ENCODE measurements around the gene MFSD1.

The MFSD1 gene

GRCh38 chr3:158769549-158769948 is 32.3 kb upstream of the MFSD1 start:
- peaks cover 3% of the 10 kb centered on the region for H3K27me3 Mint-ChIP-seq (ENCODE audit: low read depth, poor library complexity)
- peaks cover 16% of the 10 kb centered on the region for H3K4me1 Mint-ChIP-seq
- no peak overlapping the region for H3K4me3 Mint-ChIP-seq
- no peak for TF ChIP-seq CTCF (IDR thresholded peaks at IDR 0.05)
- no peaks in the 10 kb centered on the region for H3K9me3 Mint-ChIP-seq
- H3K27ac Mint-ChIP-seq: no peak overlapping the region
- no peaks in the 10 kb centered on the region for H3K36me3 Mint-ChIP-seq (ENCODE audit: low read depth)
- no peak for DNase-seq

GRCh38 chr3:158769952-158770740 is 31.7 kb upstream of the MFSD1 start:
- DNase-seq: no peak
- Mint-ChIP-seq H3K36me3 (ENCODE audit: low read depth) (peaks cover under 1% of the 10 kb centered on the region), H3K27ac (no peak overlapping the region), H3K4me1 (peaks cover 16% of the 10 kb centered on the region), H3K4me3 (no peak overlapping the region), H3K27me3 (ENCODE audit: low read depth, poor library complexity) (peaks cover 3% of the 10 kb centered on the region), H3K9me3 (no peaks in the 10 kb centered on the region)
- TF ChIP-seq CTCF (IDR thresholded peaks at IDR 0.05): no peak

- H3K4me3 Mint-ChIP-seq: no peak overlapping the region
- H3K4me1 Mint-ChIP-seq: peaks cover 21% of the 10 kb centered on the region
- H3K9me3 Mint-ChIP-seq: no peaks in the 10 kb centered on the region
- no peak for DNase-seq
- peaks cover 3% of the 10 kb centered on the region for H3K27me3 Mint-ChIP-seq (ENCODE audit: low read depth, poor library complexity)
- H3K27ac Mint-ChIP-seq: no peak overlapping the region
- no peak for TF ChIP-seq CTCF (IDR thresholded peaks at IDR 0.05)
- peaks cover 5% of the 10 kb centered on the region for H3K36me3 Mint-ChIP-seq (ENCODE audit: low read depth)
Observed at GRCh38 chr3:158770741-158771350, 31.0 kb upstream of the MFSD1 start.

- TF ChIP-seq CTCF (IDR thresholded peaks at IDR 0.05): no peak
- Mint-ChIP-seq H3K27ac (no peak overlapping the region), H3K36me3 (ENCODE audit: low read depth) (peaks cover 5% of the 10 kb centered on the region), H3K9me3 (no peaks in the 10 kb centered on the region), H3K27me3 (ENCODE audit: low read depth, poor library complexity) (peaks cover 3% of the 10 kb centered on the region), H3K4me3 (no peak overlapping the region), H3K4me1 (peaks cover 21% of the 10 kb centered on the region)
- DNase-seq: no peak
Observed at GRCh38 chr3:158771577-158771976, 30.3 kb upstream of the MFSD1 start.

GRCh38 chr3:158771982-158772381 is 29.9 kb upstream of the MFSD1 start:
- Mint-ChIP-seq H3K9me3 (no peaks in the 10 kb centered on the region), H3K36me3 (ENCODE audit: low read depth) (peaks cover 5% of the 10 kb centered on the region), H3K27ac (no peak overlapping the region), H3K27me3 (ENCODE audit: low read depth, poor library complexity) (peaks cover 3% of the 10 kb centered on the region), H3K4me3 (no peak overlapping the region), H3K4me1 (peaks cover 21% of the 10 kb centered on the region)
- no peak for TF ChIP-seq CTCF (IDR thresholded peaks at IDR 0.05)
- no peak for DNase-seq

- DNase-seq: no peak
- H3K36me3 Mint-ChIP-seq (ENCODE audit: low read depth): peaks cover 5% of the 10 kb centered on the region
Observed at GRCh38 chr3:158773166-158773565, 28.7 kb upstream of the MFSD1 start.

More at GRCh38 chr3:158773166-158773565, 28.7 kb upstream of the MFSD1 start:
- Mint-ChIP-seq H3K27ac (no peak overlapping the region), H3K27me3 (ENCODE audit: low read depth, poor library complexity) (peaks cover 3% of the 10 kb centered on the region), H3K4me3 (no peak overlapping the region), H3K9me3 (no peaks in the 10 kb centered on the region), H3K4me1 (peaks cover 16% of the 10 kb centered on the region)
- TF ChIP-seq CTCF (IDR thresholded peaks at IDR 0.05): no peak

All from nephron progenitor cell (in vitro differentiated cells).